Measurements from ENCODE around the gene TMCC3.
"Not testable (repeated sequence)": the region's sequence is repeated elsewhere in the genome, so short reads cannot be mapped to it uniquely, and the experiment has no call there.

The TMCC3 gene

DNA sequence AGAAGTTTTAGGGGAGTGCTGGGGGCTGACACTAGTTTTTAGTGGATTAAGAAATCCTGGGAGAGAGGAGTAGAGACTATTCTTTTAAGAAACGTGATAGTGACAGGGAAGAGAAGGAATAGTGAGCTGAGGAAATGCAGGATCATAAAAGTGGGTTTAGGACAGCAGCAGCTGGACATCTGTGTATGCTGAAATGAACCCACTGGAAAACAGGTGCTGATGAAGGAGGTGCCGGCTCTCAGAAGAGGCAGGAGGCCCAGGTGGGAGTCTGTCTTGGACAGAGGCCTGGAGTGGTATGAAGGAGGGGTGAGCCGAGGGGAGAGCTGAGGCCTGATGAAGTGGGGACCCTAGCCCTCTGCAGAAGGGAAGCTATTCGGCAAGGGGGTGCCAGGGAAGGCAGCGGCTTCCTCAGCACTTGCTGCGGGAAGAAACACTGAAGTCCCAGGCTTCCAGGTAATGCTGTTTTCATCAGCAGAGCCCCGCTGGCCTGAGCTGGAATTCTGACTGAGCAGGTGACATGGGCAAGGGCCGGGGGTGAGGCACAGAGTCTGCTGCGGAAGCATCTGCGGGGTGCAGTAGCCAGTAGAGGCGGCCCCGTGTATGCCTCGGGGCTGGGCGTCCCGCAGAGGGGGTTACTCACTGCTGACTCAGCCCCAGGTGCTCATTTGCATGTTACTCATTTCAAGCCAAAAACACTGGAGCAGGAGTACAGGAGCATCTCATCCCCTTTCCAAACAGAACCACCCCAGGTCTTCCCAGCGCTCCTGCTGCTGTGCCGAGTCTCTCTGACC is 89.7 kb downstream of the TMCC3 start:
- no peak for DNase-seq

DNA sequence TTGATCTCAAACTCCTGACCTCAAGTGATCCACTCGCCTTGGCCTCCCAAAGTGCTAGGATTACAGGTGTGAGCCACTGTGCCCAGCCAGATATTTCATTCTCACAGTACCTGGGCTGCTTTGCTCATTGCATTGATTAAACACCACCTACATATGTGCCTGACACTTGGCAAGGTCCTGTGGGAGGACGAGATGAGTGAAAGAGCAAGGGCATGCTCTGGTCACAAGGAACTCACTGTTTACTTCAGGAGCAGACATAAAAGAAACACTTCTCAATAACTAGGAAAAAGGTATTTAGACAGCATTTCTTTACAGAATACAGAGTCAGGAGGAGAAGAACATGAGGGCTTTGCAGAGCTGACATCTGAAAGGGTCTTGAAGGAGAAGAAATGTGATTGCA is 91.7 kb downstream of the TMCC3 start:
- no peak for DNase-seq

DNA sequence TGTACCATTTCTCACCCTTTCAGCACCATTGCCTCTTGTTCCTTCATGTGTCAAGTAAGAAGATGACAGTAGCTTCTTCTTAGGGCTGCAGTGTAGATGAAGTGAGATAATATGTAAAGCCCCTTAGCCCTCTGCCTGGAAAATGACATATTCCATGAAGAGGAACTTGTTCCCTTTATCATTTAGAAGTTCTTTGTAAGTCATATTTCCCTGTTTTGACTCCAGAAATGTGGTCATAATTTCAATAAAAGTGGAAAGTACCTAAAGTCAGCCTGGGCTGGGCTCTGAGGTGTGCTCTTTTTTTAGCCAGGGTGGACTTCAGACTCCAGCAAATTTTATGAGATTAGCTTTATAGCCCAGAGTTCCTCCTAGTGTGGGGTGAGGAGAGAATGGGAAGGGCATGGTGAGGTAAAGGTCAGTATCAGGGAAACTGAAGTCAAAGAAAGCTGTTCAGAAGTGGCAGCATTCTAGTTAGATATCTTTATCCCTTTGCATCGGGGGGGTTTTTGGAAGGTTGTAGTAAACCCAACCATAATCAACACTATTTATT is 92.5 kb downstream of the TMCC3 start:
- DNase-seq = no peak

DNA sequence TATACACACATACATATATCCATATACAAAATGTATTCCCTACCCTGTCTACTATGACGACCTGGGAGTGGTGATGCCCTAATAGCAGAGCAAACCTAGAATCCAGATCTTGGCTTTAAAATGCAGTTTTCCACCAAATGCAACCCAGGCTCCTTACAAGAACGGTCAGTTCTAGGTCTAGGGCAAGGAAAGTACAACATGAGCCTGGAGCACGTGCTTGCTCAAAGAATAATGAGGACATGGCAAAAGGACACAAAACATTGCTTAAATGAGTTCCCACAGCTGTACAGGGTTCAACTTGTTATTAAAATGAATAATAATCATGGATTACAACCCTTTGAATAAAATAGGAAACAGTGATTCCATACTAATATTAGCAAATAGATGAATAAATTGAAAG is 94.7 kb downstream of the TMCC3 start:
- DNase-seq = no peak

DNA sequence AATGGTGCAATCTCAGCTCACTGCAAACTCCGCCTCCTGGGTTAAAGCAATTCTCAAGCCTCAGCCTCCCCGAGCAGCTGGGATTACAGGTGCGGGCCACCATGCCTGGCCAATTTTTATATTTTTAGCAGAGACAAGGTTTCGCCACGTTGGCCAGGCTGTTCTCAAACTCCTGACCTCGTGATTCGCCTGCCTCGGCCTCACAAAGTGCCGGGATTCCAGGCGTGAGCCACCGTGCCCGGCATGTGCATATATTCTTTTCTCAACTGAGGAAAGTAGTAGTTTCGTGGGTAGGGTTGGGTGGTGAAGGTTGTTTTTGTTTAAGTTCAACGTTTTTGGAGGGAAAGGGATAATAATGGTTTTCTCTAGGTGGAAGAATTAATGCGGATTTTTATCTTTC is 96.5 kb downstream of the TMCC3 start:
- DNase-seq = no peak

DNA sequence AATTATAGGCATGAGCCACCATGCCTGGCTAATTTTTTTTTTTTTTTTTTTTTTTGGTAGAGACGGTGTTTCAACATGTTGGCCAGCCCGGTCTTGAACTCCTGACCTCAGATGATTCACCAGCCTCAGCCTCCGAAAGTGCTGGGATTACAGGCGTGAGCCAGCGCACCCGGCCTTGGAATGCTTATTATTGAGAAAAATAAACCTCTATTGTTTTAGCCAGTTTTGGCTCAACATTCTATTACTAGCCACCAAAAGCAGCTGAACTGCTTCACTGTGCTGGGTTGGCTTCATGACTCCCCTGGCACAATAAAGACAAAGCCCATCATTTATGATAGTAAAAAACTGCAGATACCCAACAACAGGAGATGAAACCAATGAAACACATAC is 97.2 kb downstream of the TMCC3 start:
- DNase-seq = no peak

DNA sequence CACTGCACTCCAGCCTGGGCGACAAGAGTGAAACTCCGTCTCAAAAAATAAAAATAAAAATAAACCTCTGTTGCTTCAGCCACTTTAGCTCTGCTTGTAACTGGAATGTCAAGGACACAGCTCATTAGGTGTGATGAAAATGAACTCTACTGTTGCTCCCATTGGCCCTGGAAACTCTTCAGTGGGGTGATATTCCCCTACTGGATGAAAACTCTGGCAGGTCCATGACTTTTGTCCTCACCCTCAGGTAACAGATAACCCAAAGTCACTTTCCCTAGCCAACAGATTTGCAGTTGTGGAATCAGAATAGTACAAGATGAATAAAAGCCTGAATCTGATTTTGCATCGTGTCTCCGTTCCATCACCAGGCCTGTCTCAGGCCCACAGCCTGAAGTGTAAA is 98.5 kb downstream of the TMCC3 start:
- DNase-seq = no peak

DNA sequence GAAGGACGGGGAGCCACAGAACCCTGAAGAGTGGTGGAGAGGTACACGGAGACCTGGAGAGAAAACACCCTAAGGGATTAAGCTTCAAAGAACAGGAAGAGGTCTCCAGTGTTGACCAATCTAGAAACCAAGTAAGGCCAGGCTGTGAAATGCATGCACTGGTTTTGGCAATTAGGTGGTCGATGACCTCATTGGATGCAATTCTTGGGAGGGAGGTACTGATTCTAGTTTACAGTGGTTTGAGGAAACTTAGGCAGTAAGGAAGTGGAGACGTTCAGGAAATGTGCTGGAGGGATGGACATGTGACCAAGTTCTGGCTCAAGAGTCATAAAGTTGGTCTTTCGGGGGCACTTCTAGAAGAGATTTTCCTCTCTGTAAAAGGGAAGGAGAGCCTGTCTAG is 99.4 kb downstream of the TMCC3 start:
- no peak for DNase-seq

DNA sequence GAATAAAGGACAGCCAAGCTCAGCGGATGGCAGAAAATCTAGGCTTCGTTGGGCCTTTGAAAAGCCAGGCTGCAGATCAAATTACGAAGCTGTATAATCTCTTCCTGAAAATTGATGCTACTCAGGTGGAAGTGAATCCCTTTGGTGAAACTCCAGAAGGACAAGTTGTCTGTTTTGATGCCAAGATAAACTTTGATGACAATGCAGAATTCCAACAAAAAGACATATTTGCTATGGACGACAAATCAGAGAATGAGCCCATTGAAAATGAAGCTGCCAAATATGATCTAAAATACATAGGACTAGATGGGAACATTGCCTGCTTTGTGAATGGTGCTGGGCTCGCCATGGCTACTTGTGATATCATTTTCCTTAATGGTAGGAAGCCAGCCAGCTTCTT is 101.5 kb downstream of the TMCC3 start:
- not testable (repeated sequence) for DNase-seq

DNA sequence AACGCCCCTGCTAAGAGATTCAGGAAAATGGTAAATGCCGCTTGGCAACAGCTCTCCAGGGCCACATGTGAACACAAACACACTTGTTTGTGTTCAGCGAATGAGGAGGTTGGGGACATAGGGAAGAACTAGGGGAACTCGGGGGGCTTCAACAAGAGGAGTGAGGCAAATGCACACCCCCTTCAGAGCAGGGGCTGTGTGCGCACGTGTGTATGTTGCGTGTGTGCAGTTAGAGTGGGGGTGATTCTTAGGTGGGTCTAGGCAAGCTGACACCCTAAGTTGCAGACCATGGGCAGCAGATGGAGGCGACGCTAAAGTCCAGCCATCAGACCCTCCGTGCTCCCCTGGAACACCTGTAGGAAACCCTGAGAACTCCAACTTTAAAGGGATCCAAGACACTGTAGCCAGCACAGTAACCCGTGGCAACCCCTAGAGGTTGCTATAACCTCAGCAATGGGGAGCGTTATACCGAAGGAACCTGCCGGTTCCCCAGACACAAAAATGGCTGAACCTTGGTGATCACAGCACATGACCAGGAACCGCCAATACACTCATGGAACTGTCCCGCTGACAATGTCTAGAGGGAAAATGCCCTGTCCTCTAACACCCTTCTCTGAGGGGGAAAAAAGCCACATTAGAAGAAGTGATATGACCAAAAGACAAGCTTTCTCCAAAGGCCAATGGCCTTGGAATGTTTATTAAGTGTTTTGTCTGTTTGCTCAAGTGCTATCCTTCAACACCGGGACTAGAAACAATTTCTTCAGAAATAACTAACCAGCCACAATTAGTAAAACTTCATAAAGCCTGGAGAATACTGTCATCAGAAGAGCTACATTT is 104.2 kb downstream of the TMCC3 start:
- DNase-seq = no peak

DNA sequence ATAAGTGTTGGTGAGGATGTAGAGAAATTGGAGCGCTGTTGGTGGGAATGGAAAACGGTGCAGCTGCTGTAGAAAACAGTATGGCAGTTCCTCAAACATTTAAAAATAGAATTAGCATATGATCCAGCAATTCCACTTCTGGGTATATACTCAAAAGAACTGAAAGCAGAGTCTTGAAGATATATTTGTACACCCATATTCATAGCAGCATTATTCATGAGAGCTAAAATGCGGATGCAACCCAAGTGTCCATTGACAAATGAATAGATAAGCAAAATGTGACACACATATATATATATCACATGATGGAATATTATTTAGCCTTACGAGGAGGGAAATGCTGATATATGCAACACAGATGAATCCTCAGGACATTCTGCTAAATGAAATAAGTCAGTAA is 106.0 kb downstream of the TMCC3 start:
- DNase-seq = no peak

DNA sequence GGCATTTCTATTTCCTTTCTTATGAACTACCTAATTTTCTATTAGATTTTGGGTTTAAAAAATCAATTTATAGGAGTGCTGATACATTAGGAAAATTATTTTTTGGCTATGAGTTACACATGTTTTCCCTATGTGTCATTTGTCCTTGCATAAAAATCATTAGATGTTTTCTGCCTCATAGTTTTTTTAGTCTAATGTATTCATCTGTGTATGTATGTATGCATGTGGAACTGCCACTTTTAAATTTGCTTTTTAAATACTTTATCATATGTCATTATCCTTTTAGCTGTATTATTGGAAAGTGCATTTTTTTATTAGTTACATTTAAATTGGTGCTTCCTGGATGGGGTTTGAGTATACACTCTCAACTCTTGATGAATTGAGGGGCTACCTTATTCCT is 112.0 kb downstream of the TMCC3 start:
- no peak for DNase-seq

DNA sequence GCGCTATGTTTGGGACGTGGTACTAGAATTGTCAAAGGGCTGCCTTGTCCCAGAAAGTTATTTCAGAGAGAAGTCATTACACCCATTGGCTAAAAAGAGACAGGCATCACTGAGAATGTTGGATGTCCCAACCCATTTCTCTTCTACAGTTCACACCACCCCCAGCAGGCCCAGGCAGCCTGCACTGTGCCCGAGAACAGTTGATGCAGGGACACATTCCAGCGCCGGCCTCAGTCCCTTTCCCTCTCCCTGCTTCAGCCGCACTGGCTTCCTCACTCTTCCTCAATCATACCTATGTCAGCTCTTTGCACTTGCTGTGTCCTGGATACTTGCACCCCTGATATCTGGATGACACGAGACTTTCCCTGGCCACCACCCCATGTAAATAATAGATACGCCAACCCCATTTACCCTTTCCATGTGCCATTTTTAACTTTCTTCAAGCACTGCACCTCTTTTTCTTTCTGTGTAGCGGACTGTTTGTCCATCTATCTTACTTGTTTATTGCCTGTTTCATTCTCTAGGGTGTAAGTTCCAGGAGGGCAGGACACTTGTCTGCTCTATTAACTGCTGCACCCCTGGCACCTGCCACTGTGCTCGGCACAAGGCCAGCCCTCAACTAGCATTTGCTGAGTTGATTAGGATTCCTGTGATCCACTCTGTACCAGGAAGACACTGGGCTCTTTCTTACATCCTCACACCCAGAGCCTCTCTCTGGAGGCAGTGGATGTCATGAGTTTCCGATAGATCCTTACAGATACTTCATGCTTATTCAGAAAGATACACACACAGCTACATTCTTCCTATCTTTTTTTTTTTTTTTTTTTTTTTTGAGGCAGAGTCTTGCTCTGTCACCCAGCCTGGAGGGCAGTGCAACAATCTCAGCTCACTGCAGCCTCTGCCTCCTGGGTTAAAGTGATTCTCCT is 114.1 kb downstream of the TMCC3 start:
- no peak for DNase-seq

DNA sequence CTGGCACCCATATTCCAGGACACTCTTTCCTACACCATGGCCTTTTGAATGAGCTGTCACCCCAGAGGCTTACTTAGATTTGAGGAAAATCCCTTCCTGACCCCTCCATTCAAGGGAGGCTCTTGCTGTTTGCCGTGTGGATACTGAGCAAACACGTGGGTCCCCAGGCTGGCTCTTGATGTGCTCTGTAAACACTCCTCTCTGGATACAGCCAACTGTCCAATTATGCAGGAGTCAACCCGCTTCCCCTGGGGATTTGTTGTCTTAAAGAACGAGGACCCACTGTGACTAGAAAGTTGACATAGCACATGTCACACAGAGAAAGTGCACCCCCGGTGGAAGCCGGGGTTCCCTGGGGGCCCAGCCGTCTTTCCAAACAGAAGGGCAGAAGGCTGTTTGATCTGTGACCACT is 114.8 kb downstream of the TMCC3 start:
- DNase-seq = no peak

DNA sequence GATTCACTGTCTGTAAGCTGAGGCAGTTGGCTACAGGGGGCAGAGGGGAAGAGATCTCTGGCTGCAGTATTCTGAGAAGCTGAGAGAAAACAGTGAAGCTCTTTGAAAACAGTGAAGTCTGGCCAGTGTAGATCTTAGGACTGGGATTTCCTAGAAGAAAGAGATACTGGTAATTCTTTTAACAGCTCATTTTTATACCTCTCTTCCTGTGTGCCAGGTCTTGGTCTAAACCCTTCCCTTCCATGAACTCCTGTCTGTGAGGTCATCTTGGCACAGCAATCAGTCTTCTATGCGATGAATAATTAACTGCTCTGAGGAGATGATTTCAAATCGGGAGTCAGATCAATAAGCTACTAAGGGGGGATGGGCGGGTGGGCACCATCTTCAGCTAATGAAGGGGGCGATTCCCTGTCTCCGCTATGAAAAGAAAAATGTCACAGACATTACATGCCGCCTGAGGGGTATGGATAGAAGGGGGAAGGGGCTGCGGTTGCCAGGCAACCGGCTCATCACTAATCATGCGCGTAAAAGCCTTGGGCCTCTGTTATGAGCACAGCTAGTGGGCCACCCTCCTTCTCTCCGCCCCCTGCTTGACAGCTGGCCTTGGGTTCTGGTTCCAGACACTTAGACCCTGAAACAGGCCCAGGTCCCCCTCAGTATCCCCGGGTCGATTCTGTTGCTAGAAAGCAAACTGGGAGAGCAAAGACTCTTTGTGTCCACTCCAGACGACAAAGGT is 115.4 kb downstream of the TMCC3 start:
- no peak for DNase-seq

DNA sequence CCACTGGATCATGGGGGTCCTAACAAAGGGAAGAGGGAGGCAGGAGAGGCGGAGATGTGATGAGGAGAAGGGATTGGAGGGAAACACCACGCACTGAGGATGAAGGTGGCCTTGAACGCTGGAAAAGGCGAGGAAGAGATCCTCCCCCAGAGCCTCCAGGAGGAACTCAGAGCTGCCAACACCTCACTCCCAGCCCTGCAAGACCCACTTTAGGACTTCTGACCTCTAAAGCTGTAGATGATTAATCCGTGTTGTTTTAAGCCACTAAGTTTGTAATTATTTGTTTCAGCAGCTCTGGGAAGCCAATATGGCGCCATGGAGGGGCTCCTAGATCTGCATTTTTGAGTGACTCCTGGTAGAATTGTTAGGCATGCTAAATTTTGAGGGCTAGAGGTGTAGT is 116.1 kb downstream of the TMCC3 start:
- DNase-seq = no peak

DNA sequence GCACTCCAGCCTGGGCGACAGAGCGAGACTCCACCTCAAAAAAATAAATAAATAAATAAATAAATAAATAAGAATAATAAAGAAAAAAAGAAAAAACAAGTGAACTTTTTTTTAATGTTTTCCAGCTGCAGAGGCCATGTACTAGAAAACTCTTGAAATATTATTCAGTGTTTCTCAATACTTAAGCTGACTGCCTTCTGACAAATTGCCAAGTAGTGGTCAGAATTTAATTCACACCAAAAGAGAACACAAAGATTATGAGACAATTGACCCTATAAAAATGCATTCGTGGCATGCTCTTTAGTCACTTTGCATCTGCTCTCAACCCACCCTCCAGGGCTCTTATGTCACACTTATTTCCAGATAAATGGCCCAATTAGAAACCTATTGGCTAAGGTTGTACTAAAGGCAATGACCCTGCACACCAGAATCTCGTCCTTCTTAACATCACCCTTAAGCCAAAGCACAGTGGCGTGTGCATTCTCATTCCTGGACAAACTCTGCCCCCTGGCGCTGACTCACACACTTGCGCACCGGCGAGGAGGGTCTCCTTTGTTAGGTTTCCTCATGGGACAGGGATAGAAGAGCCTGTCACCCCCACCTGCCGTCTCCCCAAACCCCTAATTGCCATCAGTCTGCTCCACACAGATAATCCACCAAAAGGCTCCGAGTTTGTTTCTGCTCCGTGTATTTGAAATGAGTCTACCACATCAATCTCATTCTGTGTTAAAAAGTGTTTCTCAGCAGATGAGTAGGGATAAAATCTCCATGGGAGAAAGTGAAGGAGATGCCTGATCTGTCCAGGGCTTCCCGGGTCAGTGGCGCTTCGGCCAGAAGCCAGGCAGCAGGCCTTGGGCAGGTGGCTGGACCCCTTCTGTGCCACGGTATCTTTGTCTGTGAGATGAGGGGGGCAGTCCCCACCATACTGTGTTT is 117.6 kb downstream of the TMCC3 start:
- DNase-seq = peak; percentile 73

DNA sequence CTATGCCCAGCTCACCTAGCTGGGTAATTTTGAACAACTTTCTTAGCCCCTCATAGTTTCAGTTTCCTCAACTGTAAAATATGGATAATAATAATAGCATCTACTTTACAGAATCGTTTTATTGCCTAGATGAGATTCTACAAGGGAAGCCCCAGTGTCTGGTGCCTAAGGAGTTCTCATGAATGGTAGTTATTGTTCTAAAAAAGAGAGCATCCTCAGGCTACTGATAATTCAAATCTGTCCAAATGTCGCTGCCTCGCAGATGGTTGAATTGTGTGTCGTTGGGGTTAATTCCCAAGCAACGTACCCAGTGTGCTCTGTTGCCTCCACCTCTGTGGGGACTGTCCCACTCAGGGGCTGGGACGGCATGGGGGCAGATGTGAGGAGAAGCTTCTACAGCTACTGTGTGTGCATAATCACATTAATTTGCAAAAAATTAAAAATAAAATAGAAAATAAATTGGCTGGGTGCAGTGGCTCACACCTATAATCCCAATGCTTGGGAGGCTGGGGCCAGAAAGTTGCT is 119.1 kb downstream of the TMCC3 start:
- DNase-seq = no peak

DNA sequence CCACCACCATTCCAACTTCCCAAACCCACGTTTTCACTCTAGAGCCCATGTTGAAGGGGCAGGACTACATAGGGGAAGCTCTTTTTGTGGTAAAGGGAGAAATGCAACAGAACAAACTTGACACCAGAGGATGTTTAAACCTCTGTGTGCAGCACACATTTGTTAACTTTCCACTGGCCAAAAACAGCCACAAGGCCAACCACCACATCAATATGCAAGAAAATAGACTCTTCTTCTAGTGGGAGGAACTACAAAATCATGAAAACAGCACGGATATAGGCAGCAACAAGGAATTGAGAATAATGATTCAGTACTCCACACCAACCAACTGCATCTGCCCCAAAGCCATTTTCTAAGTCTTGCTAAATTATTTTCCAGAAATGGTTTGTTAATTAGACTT is 124.4 kb downstream of the TMCC3 start:
- DNase-seq = no peak

Measured in activated CD8-positive, alpha-beta memory T cell treated with anti-CD3 and anti-CD28 coated beads, Interleukin-2, amount 50 U/mL, for 4 hours (primary cell).